GM21723 (cell line): ENCODE results near the gene KCMF1.

ENCODE experiments used
- ATAC-seq: cut with Tn5 transposase; IDR thresholded peaks from one replicate; pipeline ENCODE4 v1.9.1; 2021; ENCODE audit warnings: mild to moderate bottlenecking, moderate library complexity; ENCODE audit not compliant: unreplicated experiment

KCMF1 gene

GRCh38 chr2:85018049-85018447, 47.1 kb downstream of the KCMF1 start:
- no peak for ATAC-seq

- no peak for ATAC-seq
These were observed 48.2 kb downstream of the KCMF1 start for GRCh38 chr2:85019121-85019520.

- no peak for ATAC-seq
These were observed 51.3 kb downstream of the KCMF1 start for GRCh38 chr2:85022232-85022631.

- ATAC-seq: no peak
These were observed 53.5 kb downstream of the KCMF1 start for GRCh38 chr2:85024372-85025047.

- ATAC-seq: no peak
These were observed 61.7 kb downstream of the KCMF1 start for GRCh38 chr2:85032621-85033020.

- ATAC-seq: no peak
These were observed 62.4 kb downstream of the KCMF1 start for GRCh38 chr2:85033388-85033787.

GRCh38 chr2:85034158-85034557, 63.2 kb downstream of the KCMF1 start:
- ATAC-seq: no peak

- ATAC-seq: no peak
These were observed 66.7 kb downstream of the KCMF1 start for GRCh38 chr2:85037622-85038021.

- ATAC-seq: no peak
These were observed 71.4 kb downstream of the KCMF1 start for GRCh38 chr2:85042330-85042729.

GRCh38 chr2:85048534-85048933, 77.6 kb downstream of the KCMF1 start:
- ATAC-seq: no peak

GRCh38 chr2:85049236-85049635, 78.3 kb downstream of the KCMF1 start:
- no peak for ATAC-seq

GRCh38 chr2:85053802-85054201, 82.8 kb downstream of the KCMF1 start:
- no peak for ATAC-seq

GRCh38 chr2:85057226-85057962, 86.4 kb downstream of the KCMF1 start:
- no peak for ATAC-seq

- ATAC-seq: no peak
These were observed 90.9 kb downstream of the KCMF1 start for GRCh38 chr2:85061896-85062295.

GRCh38 chr2:85062565-85062964, 91.6 kb downstream of the KCMF1 start:
- ATAC-seq: no peak

GRCh38 chr2:85063981-85064599, 93.1 kb downstream of the KCMF1 start:
- ATAC-seq: no peak

GRCh38 chr2:85064927-85065577, 94.1 kb downstream of the KCMF1 start:
- ATAC-seq: no peak

GRCh38 chr2:85066006-85066740, 95.2 kb downstream of the KCMF1 start:
- ATAC-seq: no peak

GRCh38 chr2:85066874-85067351, 96.0 kb downstream of the KCMF1 start:
- ATAC-seq: no peak

GRCh38 chr2:85071096-85071495, 100.1 kb downstream of the KCMF1 start:
- no peak for ATAC-seq

GRCh38 chr2:85073033-85073432, 102.1 kb downstream of the KCMF1 start:
- ATAC-seq: no peak
